HG03039 (cell line): ENCODE measurements around the gene CRTC1.

Source experiments
- ATAC-seq: cut with Tn5 transposase; IDR thresholded peaks from one replicate; pipeline ENCODE4 v1.9.1; 2021; ENCODE audit warnings: mild to moderate bottlenecking, moderate library complexity; ENCODE audit not compliant: unreplicated experiment

CRTC1 gene

GRCh38 chr19:18765224-18765623, 81.7 kb downstream of the CRTC1 start:
- ATAC-seq, result no peak

GRCh38 chr19:18768046-18768771, 84.7 kb downstream of the CRTC1 start:
- ATAC-seq, result no peak

GRCh38 chr19:18768997-18769891, 85.8 kb downstream of the CRTC1 start:
- ATAC-seq, result no peak

- no peak for ATAC-seq
These were observed 86.6 kb downstream of the CRTC1 start for GRCh38 chr19:18769989-18770528.

GRCh38 chr19:18770663-18771327, 87.3 kb downstream of the CRTC1 start:
- no peak for ATAC-seq

GRCh38 chr19:18771328-18772242, 88.1 kb downstream of the CRTC1 start:
- ATAC-seq, result no peak

GRCh38 chr19:18772620-18773587, 89.4 kb downstream of the CRTC1 start:
- no peak for ATAC-seq

GRCh38 chr19:18773682-18774081, 90.2 kb downstream of the CRTC1 start:
- ATAC-seq, result no peak

- no peak for ATAC-seq
These were observed 90.6 kb downstream of the CRTC1 start for GRCh38 chr19:18774107-18774506.

GRCh38 chr19:18774782-18775444, 91.4 kb downstream of the CRTC1 start:
- no peak for ATAC-seq

GRCh38 chr19:18775586-18776287, 92.3 kb downstream of the CRTC1 start:
- no peak for ATAC-seq

- no peak for ATAC-seq
These were observed 92.8 kb downstream of the CRTC1 start for GRCh38 chr19:18776288-18776594.

GRCh38 chr19:18776736-18777135, 93.3 kb downstream of the CRTC1 start:
- no peak for ATAC-seq

- no peak for ATAC-seq
These were observed 94.0 kb downstream of the CRTC1 start for GRCh38 chr19:18777301-18778075.

- ATAC-seq, result no peak
These were observed 94.6 kb downstream of the CRTC1 start for GRCh38 chr19:18778076-18778389.

GRCh38 chr19:18778826-18779495, 95.5 kb downstream of the CRTC1 start:
- ATAC-seq, result no peak

GRCh38 chr19:18780081-18780480, 96.6 kb downstream of the CRTC1 start:
- no peak for ATAC-seq
